Measurements from ENCODE around the gene SHISA5.
"Not testable (repeated sequence)": the region's sequence is repeated elsewhere in the genome, so short reads cannot be mapped to it uniquely, and the experiment has no call there.

Gene SHISA5

GRCh38 chr3:48476426-48477053, 27.4 kb downstream of the SHISA5 start:
- DNase-seq: no peak

DNA sequence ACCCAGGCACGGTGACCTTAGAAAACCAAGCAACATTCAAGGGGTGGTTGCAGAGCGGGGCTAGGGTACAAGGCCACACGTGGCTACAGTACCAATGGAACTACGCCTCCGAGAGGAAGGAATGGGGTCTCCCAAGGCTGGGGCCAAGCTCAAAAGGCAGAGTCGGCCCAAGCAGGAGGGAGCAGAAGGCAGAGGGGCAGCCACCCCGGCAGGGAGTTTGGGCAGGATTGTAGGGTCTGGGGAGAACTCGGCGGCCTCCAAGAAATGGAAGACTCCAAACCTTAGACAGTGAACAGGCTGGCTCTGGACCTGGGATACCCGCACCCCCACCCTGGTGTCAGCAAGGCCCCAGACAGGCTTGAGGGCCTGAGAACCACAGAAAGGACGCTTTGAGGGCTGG, 28.8 kb downstream of the SHISA5 start:
- DNase-seq: no peak

GRCh38 chr3:48474619-48475018, 29.4 kb downstream of the SHISA5 start:
- no peak for DNase-seq

DNA sequence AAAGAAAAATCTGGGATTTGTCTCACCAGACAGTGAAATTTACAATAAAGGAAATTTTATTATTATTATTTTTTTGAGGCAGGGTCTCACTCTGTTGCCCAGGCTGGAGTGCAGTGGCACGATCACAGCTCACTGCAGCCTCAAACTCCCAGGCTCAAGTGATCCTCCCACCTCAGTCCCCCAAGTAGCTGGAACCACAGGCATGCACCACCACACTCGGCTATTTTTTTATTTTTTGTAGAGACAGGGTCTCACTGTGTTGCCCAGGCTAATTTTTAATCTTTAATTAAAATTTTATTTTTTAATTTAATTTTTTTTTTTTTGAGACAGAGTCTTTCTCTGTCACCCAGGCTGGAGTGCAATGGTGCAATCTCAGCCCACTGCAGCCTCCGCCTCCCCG, 29.9 kb downstream of the SHISA5 start:
- DNase-seq: not testable (repeated sequence)

DNA sequence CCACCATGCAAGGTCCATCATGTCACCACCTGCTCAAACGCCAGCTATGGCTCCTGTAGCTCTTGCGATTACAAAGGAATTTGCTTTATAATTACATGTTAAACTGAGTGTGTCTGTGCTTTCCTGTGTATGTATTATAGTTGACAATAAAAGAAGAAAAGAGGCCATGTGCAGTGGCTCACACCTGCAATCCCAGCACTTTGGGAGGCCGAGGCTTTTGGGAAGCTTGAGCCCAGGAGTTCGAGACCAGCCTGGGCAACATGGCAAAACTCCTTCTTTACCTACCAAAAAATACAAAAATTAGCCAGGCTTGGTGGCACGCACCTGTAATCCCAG, 30.4 kb downstream of the SHISA5 start:
- no peak for DNase-seq

DNA sequence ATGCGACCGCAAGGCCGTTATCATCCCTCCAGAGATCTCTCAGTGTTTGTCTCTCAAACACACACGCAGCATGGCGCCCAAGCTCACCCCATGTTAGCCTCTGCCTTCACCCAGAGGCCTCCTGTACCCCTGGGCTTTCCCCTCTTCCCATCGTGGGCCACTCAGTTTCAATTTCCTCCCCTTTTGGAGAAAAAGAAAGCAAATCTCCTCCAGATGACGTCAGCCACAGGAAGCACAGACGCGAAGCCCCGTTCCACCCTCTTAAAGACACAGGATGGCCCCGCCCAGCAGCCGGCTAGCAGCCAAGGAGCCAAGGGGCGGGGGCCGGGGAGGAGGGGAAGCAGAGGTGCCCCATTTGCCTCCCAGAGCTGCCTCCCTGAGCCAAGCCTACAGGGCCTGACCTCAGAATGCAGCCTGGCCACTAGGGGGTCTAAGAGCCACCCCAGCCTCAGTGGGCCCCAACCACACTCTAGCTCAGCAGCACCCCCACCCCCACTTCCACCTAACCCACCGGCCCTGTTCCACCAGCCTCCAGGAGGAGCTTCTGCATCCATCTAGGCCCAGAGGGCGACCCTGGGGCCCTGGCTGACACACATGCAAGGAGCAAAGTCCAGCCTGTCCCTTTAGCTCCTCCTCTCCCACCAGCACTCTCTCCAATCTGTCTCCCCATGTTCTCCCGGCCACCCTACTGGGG, 30.9 kb downstream of the SHISA5 start:
- DNase-seq: peak; percentile 88 to 90

- DNase-seq: no peak
Measured at GRCh38 chr3:48472673-48472922, 31.4 kb downstream of the SHISA5 start.

GRCh38 chr3:48470286-48470685, 33.7 kb downstream of the SHISA5 start:
- no peak for DNase-seq

GRCh38 chr3:48469046-48469915, 34.7 kb downstream of the SHISA5 start:
- DNase-seq: no peak

DNA sequence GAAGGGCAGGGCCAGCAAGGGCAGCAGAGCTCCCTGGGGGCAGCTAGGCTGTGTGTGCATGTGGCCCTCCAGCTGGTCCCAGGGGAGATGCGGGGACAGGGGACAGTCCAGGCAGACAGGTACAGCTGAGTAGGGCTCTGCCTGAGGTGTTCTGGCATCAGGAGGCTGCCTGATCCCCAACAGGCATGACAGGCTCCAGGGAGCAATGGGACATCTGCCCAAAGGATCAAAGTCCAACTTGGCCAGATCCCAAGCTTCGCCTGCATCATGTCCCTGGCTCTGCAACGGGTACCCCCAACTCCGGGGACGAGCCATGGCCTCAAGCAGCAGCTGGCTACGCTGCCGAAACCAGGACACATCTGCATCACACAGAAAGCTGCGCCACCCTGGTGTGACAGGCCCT, 35.6 kb downstream of the SHISA5 start:
- DNase-seq: no peak

DNA sequence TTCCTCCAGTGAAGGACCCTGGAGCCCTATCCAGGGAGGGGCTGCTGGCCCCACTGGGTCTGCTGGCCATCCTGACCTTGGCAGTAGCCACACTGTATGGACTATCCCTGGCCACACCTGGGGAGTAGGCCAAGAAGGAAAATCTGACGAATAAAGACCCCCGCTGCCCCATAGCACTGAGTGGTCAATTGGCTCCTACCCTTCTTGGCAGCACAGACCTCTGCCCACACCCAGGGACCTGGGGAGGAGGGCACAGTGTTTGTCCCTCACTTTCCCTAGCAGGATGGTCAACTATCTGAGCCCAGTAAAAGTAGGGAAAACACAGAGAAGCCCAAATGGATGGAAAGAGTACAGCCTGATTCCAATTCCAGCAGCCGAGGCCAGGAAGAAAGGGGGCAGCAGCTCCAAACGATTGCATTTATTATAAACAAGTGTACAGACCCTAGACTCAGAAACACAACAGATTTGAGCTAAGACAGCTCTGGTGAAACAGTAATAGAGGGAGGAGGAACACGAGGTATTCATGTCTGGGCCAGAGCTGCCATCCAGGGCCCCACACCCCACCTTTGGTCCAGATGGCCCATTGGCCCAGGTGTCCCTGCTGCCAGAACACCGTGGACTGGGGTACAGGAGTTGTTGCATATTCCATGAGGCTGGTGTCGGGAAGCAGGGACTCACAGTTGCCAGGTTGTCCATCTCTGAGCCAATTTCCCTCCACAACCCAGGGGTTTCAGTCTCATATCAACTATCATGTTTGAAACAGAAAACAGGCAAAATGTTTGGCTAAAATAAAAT, 36.3 kb downstream of the SHISA5 start:
- DNase-seq: no peak

DNA sequence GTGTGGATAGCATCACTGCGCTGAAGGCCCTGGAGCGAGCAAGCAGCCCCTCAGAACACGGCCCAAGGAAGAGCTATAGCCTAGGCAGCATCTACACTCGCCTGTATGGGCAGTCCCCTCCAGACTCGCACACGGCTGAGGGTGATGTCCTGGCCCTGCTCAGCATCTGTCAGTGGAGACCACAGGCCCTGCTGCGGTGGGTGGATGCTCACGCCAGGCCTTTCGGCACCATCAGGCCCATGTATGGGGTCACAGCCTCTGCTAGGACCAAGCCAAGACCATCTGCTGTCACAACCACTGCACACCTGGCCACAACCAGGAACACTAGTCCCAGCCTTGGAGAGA, 36.9 kb downstream of the SHISA5 start:
- no peak for DNase-seq

DNA sequence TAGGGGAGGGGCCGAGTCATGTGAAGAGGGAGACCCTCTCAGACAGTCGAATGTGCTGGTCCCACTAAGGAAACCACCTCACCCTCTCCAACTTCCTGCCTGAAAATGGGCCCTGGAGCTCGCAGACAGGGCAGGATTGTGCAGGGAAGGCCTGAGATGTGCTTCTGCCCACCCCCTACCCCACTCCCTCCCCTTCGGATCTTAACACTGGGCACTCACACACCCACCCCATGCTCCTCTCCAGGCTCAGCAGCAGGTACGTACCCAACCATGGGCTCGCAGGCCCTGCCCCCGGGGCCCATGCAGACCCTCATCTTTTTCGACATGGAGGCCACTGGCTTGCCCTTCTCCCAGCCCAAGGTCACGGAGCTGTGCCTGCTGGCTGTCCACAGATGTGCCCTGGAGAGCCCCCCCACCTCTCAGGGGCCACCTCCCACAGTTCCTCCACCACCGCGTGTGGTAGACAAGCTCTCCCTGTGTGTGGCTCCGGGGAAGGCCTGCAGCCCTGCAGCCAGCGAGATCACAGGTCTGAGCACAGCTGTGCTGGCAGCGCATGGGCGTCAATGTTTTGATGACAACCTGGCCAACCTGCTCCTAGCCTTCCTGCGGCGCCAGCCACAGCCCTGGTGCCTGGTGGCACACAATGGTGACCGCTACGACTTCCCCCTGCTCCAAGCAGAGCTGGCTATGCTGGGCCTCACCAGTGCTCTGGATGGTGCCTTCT, 37.4 kb downstream of the SHISA5 start:
- DNase-seq: no peak

DNA sequence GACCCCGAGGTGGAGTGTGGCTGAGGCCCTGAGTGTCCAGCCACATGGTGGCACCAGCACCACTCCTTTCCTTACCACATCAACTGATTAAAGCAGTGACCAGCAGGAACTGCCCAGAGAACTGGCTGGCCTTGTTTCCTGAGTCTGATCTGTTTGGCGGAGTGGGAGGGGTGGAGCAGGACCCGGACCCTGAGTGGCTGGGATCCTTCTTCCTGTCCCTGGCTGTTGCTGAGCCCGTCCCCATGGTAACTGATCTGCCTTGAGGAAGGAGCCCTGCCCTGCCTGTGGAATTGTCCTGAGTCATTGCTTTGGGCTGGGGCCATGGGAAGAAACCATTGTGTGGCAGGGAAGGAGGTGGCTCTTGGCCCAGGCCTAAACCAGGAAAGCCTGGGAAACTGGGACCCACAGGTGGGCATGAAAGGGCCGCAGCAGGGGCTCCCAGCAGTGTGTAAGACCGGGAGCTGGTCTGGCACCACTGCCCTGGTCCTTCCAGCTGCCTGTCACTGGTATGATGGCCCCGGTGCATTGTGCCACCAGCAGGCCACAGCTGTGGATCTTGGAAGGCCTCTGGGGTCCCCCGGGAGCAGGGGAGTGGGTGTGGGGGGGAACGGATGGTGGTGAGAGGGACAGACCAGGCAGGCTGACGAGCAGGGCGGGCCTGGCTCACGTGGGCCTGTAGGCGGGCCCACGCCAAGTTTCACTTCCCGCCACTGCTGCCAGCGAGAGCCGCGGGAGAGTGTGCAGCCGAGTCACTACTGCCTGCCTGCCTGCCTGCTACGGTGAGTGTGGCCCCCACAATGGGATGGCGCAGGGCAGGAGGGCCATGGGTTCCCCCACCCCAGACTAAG, 38.2 kb downstream of the SHISA5 start:
- DNase-seq: peak; percentile 68 to 69

DNA sequence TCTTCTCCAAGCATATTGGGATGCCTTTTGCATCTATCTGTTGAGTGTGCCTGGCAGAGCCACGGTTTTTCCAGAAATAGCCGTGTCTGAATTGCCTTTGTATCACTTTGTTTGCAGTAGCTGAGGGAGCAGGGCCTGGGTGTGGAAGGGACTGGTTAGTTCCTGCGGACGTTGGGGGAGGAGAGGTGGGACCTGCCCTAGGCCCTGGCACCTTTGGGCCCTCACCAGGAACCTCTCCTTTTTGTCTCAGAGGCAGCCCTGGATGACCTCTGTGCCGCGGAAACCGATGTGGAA, 38.8 kb downstream of the SHISA5 start:
- no peak for DNase-seq

GRCh38 chr3:48464713-48465221, 39.2 kb downstream of the SHISA5 start:
- no peak for DNase-seq

GRCh38 chr3:48463703-48464102, 40.3 kb downstream of the SHISA5 start:
- no peak for DNase-seq

GRCh38 chr3:48461767-48462166, 42.2 kb downstream of the SHISA5 start:
- not testable (repeated sequence) for DNase-seq

- no peak for DNase-seq
Measured at GRCh38 chr3:48460517-48460902, 43.5 kb downstream of the SHISA5 start.

- DNase-seq: no peak
Measured at GRCh38 chr3:48459773-48460516, 44.0 kb downstream of the SHISA5 start.

- no peak for DNase-seq
Measured at GRCh38 chr3:48459331-48459730, 44.6 kb downstream of the SHISA5 start.
